Measurements from ENCODE around the gene ZDHHC11B.
A peak's percentile ranks its signal among the peaks of the same experiment; 100 is the strongest.
"Not testable (repeated sequence)": the region's sequence is repeated elsewhere in the genome, so short reads cannot be mapped to it uniquely, and the experiment has no call there.

ZDHHC11B gene

GRCh38 chr5:784428-785177 is at the start of gene ZDHHC11B:
Gene ZDHHC11B, minus strand, starts transcription at chr5:784729. Its CDS starts 17,810 bp downstream, at chr5:766919.
- H3K36me3 ChIP-seq (ENCODE audit: insufficient read depth, low read length); H3K4me1 ChIP-seq (ENCODE audit: insufficient read depth, low read length); H3K9me3 ChIP-seq (ENCODE audit: low read length); H3K27me3 ChIP-seq (ENCODE audit: insufficient read depth, low read length): not testable (repeated sequence)
- H3K4me3 ChIP-seq (ENCODE audit: low read length): peak within 1 kb of the TSS; percentile 81
- peak within 1 kb of the TSS; percentile 85 for H2AFZ ChIP-seq (ENCODE audit: low read depth, low read length)

- H3K36me3 ChIP-seq (ENCODE audit: insufficient read depth, low read length); H3K9me3 ChIP-seq (ENCODE audit: low read length); H3K27me3 ChIP-seq (ENCODE audit: insufficient read depth, low read length); H3K4me1 ChIP-seq (ENCODE audit: insufficient read depth, low read length); H2AFZ ChIP-seq (ENCODE audit: low read depth, low read length); H3K4me3 ChIP-seq (ENCODE audit: low read length): not testable (repeated sequence)
Measured at GRCh38 chr5:834013-834412, 49.5 kb upstream of the ZDHHC11B start.

GRCh38 chr5:828194-828593 is 43.7 kb upstream of the ZDHHC11B start:
- H3K27me3 ChIP-seq (ENCODE audit: insufficient read depth, low read length); H2AFZ ChIP-seq (ENCODE audit: low read depth, low read length); H3K9me3 ChIP-seq (ENCODE audit: low read length); H3K4me3 ChIP-seq (ENCODE audit: low read length); H3K4me1 ChIP-seq (ENCODE audit: insufficient read depth, low read length): not testable (repeated sequence)
- H3K36me3 ChIP-seq (ENCODE audit: insufficient read depth, low read length): peaks cover 14% of the 10 kb centered on the region

GRCh38 chr5:825544-825943 is 41.0 kb upstream of the ZDHHC11B start:
- not testable (repeated sequence) for H3K4me1 ChIP-seq (ENCODE audit: insufficient read depth, low read length); H2AFZ ChIP-seq (ENCODE audit: low read depth, low read length); H3K27me3 ChIP-seq (ENCODE audit: insufficient read depth, low read length); H3K9me3 ChIP-seq (ENCODE audit: low read length); H3K4me3 ChIP-seq (ENCODE audit: low read length)
- H3K36me3 ChIP-seq (ENCODE audit: insufficient read depth, low read length): peaks cover 14% of the 10 kb centered on the region

- H3K4me1 ChIP-seq (ENCODE audit: insufficient read depth, low read length): no peaks in the 10 kb centered on the region
- peaks cover 4% of the 10 kb centered on the region for H3K9me3 ChIP-seq (ENCODE audit: low read length)
- H3K36me3 ChIP-seq (ENCODE audit: insufficient read depth, low read length): peaks cover 20% of the 10 kb centered on the region
- no peak overlapping the region for H2AFZ ChIP-seq (ENCODE audit: low read depth, low read length)
- no peaks in the 10 kb centered on the region for H3K27me3 ChIP-seq (ENCODE audit: insufficient read depth, low read length)
- no peak overlapping the region for H3K4me3 ChIP-seq (ENCODE audit: low read length)
Measured at GRCh38 chr5:821504-821903, 37.0 kb upstream of the ZDHHC11B start.

- no peak overlapping the region for H3K4me3 ChIP-seq (ENCODE audit: low read length)
- H2AFZ ChIP-seq (ENCODE audit: low read depth, low read length): no peak overlapping the region
- H3K4me1 ChIP-seq (ENCODE audit: insufficient read depth, low read length): no peaks in the 10 kb centered on the region
- peaks cover 20% of the 10 kb centered on the region for H3K36me3 ChIP-seq (ENCODE audit: insufficient read depth, low read length)
- peaks cover 4% of the 10 kb centered on the region for H3K9me3 ChIP-seq (ENCODE audit: low read length)
- no peaks in the 10 kb centered on the region for H3K27me3 ChIP-seq (ENCODE audit: insufficient read depth, low read length)
Measured at GRCh38 chr5:820245-820644, 35.7 kb upstream of the ZDHHC11B start.

GRCh38 chr5:819078-819477 is 34.5 kb upstream of the ZDHHC11B start:
- Histone ChIP-seq H3K4me3 (ENCODE audit: low read length) (no peak overlapping the region), H3K4me1 (ENCODE audit: insufficient read depth, low read length) (no peaks in the 10 kb centered on the region), H3K9me3 (ENCODE audit: low read length) (peaks cover 3% of the 10 kb centered on the region), H2AFZ (ENCODE audit: low read depth, low read length) (no peak overlapping the region), H3K27me3 (ENCODE audit: insufficient read depth, low read length) (no peaks in the 10 kb centered on the region), H3K36me3 (ENCODE audit: insufficient read depth, low read length) (peaks cover 18% of the 10 kb centered on the region)

GRCh38 chr5:816176-816575 is 31.6 kb upstream of the ZDHHC11B start:
- Histone ChIP-seq H3K36me3 (ENCODE audit: insufficient read depth, low read length) (peaks cover 9% of the 10 kb centered on the region), H3K4me3 (ENCODE audit: low read length) (no peak overlapping the region), H3K9me3 (ENCODE audit: low read length) (peaks cover 3% of the 10 kb centered on the region), H3K4me1 (ENCODE audit: insufficient read depth, low read length) (no peaks in the 10 kb centered on the region), H2AFZ (ENCODE audit: low read depth, low read length) (no peak overlapping the region), H3K27me3 (ENCODE audit: insufficient read depth, low read length) (no peaks in the 10 kb centered on the region)

GRCh38 chr5:815449-815848 is 30.9 kb upstream of the ZDHHC11B start:
- Histone ChIP-seq H3K9me3 (ENCODE audit: low read length) (peaks cover 3% of the 10 kb centered on the region), H3K27me3 (ENCODE audit: insufficient read depth, low read length) (no peaks in the 10 kb centered on the region), H2AFZ (ENCODE audit: low read depth, low read length) (no peak overlapping the region), H3K4me3 (ENCODE audit: low read length) (no peak overlapping the region), H3K36me3 (ENCODE audit: insufficient read depth, low read length) (peaks cover 9% of the 10 kb centered on the region), H3K4me1 (ENCODE audit: insufficient read depth, low read length) (no peaks in the 10 kb centered on the region)

- not testable (repeated sequence) for H3K4me1 ChIP-seq (ENCODE audit: insufficient read depth, low read length); H3K27me3 ChIP-seq (ENCODE audit: insufficient read depth, low read length); H3K36me3 ChIP-seq (ENCODE audit: insufficient read depth, low read length); H3K9me3 ChIP-seq (ENCODE audit: low read length); H3K4me3 ChIP-seq (ENCODE audit: low read length); H2AFZ ChIP-seq (ENCODE audit: low read depth, low read length)
Measured at GRCh38 chr5:813575-813974, 29.0 kb upstream of the ZDHHC11B start.

GRCh38 chr5:811384-811783 is 26.9 kb upstream of the ZDHHC11B start:
- H3K4me3 ChIP-seq (ENCODE audit: low read length); H3K27me3 ChIP-seq (ENCODE audit: insufficient read depth, low read length); H2AFZ ChIP-seq (ENCODE audit: low read depth, low read length); H3K36me3 ChIP-seq (ENCODE audit: insufficient read depth, low read length); H3K4me1 ChIP-seq (ENCODE audit: insufficient read depth, low read length); H3K9me3 ChIP-seq (ENCODE audit: low read length): not testable (repeated sequence)

GRCh38 chr5:807719-808514 is 23.4 kb upstream of the ZDHHC11B start:
- H3K36me3 ChIP-seq (ENCODE audit: insufficient read depth, low read length); H3K4me3 ChIP-seq (ENCODE audit: low read length); H3K4me1 ChIP-seq (ENCODE audit: insufficient read depth, low read length); H3K27me3 ChIP-seq (ENCODE audit: insufficient read depth, low read length); H3K9me3 ChIP-seq (ENCODE audit: low read length); H2AFZ ChIP-seq (ENCODE audit: low read depth, low read length): not testable (repeated sequence)

GRCh38 chr5:801472-801871 is 16.9 kb upstream of the ZDHHC11B start:
- H3K4me1 ChIP-seq (ENCODE audit: insufficient read depth, low read length): peaks cover 2% of the 10 kb centered on the region
- no peak overlapping the region for H3K4me3 ChIP-seq (ENCODE audit: low read length)
- peaks cover 4% of the 10 kb centered on the region for H3K9me3 ChIP-seq (ENCODE audit: low read length)
- no peaks in the 10 kb centered on the region for H3K27me3 ChIP-seq (ENCODE audit: insufficient read depth, low read length)
- H3K36me3 ChIP-seq (ENCODE audit: insufficient read depth, low read length): no peaks in the 10 kb centered on the region
- H2AFZ ChIP-seq (ENCODE audit: low read depth, low read length): no peak overlapping the region

All from neuron (in vitro differentiated cells).